GM21528 (cell line): ENCODE results near the gene ADAM22.
"Not testable (repeated sequence)": the region's sequence is repeated elsewhere in the genome, so short reads cannot be mapped to it uniquely, and the experiment has no call there.

ENCODE experiments used
- ATAC-seq: cut with Tn5 transposase; IDR thresholded peaks from one replicate; pipeline ENCODE4 v1.9.1; 2021; ENCODE audit warnings: mild to moderate bottlenecking, moderate library complexity; ENCODE audit not compliant: unreplicated experiment, low FRiP score

ADAM22 gene

GRCh38 chr7:88153378-88153777 lies 219.3 kb downstream of the ADAM22 start:
- ATAC-seq = no peak

DNA sequence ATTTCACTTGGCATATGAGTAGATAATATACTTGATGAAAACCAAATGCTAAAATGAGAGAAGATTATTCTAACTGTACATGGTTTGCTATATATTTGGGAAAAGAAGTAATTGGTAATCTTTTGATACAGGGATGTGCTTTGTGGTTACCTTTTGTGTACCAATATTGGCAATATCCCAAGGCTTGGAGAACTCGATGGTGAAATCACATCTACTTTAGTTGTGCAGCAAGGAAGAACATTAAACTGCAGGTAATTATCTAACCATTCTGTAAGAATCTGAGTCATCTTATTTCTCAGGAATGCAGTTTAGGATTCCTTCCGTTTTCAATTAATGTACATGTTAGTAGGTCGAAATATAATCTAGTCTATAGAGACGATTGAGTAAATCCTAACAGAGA lies 221.7 kb downstream of the ADAM22 start:
- ATAC-seq = no peak

DNA sequence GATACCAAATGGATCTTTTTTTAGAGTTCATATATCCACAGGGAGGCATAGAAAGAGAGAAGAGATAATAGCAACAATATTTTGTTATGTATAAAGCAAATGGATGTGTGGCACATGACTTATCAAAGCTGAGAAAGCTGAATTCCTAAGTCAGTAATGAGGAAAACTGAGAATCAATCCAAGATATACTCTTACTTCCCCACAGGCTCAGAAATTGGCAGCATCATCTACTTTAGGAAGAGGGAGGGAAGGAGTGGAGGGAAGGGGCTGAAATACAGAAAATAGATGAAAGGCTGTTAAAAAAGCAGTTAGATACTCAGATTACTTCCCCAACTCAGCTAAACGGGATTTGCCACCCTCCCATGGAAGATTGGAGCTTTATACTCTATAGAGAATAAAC lies 222.3 kb downstream of the ADAM22 start:
- ATAC-seq = no peak

GRCh38 chr7:88159741-88160140 lies 225.7 kb downstream of the ADAM22 start:
- not testable (repeated sequence) for ATAC-seq

GRCh38 chr7:88165697-88166096 lies 231.6 kb downstream of the ADAM22 start:
- ATAC-seq = no peak

- ATAC-seq = no peak
Observed at GRCh38 chr7:88167223-88167622, 233.2 kb downstream of the ADAM22 start.

- ATAC-seq = no peak
Observed at GRCh38 chr7:88167721-88168120, 233.7 kb downstream of the ADAM22 start.

DNA sequence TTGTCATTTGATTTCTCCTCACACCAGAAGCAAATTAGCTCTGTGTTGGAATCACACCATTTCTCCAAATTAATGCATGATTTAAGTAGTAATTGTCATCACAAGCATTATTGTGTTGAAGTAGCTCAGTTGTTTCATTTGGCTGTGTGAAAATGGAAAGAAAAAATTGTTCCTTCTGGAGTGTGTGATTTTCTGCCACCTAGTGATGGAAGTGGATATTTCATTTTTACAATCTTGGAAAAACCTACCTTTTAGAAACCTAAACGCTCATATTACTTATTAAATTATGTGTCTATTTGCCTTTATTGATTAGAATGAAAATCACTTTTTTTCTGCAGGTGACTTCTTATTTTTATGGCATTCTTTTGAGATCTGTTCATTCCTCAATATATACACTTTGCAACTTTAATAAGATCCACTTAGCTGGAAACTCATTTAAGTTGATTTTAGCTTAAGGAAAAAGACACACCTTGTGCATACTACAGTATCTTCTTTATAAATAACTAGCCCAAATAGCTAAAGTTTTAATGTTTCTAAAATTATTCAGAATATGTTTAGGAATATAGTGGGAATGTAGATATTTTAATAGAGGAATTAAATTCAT lies 235.8 kb downstream of the ADAM22 start:
- ATAC-seq = no peak

- ATAC-seq = no peak
Observed at GRCh38 chr7:88172842-88173241, 238.8 kb downstream of the ADAM22 start.

DNA sequence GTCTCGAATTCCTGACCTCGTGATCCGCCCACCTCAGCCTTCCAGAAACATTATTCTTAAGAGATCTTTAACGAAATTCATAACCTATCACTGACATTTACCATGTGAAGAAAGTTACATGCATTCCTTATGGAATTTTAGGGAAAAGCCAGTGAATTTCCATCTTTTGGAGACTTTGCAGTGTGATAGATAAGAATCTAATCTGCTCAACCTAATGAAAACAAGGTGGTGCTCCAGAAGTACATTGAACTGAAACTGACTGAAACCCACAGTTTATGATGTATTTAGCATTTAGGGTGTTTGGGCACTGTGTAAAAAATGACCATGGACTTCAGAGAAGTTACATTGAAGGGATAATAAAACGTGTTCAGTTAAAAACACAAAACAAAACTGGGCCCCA lies 242.1 kb downstream of the ADAM22 start:
- no peak for ATAC-seq

DNA sequence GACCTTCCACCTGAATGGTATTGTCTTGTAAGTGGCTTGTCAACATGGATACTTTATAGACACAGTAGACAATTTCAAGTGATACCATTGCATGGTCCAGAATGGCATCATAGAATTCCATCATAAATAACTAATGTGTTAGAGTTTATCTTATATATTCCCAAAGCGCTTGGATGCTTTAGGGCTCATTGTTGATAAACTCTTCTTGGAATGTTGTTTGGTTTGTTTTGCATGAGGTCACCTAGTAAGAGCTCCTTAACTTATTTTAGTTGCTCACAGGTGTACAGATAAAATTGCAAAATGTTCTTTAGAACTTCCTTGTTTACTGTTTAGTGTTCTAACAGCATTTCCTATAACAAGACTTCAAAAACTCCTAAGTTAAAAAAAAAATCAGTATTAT lies 249.0 kb downstream of the ADAM22 start:
- no peak for ATAC-seq

DNA sequence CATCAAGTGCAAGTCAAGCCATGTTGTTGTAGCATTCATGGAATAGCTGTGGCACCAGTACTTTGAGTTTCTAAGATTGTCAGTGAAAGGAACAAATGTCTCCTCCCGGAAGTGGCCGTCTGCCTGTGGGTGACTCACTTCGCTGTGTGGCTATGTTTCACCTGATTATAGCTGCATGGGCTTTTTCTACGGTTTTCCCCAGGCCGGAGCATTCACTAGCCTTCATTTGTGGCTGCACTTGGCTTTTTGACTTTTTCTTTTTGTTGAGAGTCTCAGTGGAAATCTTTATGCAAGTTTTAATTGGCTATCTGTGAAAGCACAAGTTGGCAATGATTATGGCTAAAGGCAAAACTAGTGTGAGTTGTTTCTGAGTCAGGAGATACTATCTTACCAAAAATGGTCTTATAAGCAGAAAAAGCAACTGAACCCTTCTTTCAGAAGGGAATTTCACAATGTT lies 250.8 kb downstream of the ADAM22 start:
- ATAC-seq = no peak

- no peak for ATAC-seq
Observed at GRCh38 chr7:88185650-88186049, 251.6 kb downstream of the ADAM22 start.

DNA sequence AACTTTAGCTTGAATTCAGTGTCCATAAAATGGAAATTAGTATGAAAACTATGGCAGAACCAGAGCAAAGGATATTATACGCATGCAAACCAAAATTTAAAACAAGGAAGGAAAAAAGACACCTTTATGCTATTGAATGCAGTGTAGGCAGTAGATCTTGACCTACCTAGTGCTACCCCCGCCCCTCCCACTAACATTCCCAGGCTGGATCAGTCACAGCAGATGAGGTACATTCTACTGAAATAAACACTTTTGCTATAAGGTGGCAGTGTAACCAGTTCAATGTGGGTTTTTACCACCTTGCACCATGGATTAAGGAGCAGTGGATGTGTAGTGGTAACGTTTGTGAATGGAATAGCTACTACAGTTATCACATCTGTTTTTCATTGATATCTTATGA lies 257.9 kb downstream of the ADAM22 start:
- no peak for ATAC-seq

DNA sequence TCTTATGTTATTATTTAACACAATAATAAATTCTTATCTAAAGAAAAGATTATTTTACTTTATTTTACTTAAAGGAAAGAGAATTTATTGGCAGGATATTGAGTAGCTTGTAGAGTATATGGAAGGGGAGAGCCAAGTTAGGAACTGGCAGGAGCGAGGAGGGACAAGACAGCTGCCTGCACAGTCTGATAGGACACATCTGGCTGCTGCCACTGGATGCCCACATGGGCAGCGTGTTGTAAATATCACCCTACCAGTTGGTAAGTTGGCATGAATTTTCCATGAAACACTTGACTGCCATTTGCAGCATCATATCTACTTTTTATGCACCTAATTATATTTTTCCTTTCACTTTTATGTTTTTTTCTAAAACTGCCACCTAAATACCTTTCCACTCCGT lies 266.2 kb downstream of the ADAM22 start:
- ATAC-seq = no peak

DNA sequence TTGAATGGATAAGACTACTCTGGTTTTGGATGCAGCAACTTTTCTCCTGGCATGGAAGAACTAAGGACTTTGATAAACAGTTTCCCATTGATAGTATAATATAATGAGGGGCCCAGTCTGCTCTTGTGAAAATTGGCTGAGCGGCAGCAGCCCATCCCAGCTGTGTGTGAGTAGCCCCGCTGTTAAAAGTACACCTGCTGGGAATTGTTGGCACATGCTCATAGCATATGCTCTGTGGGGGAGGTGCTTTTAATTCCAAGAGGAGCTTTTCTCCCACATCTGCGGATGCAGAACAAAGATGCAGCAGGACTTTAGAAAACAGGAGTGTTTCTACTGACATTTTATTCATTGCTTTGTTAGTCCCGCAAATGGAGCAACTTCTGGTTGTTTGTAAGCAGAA lies 266.7 kb downstream of the ADAM22 start:
- ATAC-seq = no peak

DNA sequence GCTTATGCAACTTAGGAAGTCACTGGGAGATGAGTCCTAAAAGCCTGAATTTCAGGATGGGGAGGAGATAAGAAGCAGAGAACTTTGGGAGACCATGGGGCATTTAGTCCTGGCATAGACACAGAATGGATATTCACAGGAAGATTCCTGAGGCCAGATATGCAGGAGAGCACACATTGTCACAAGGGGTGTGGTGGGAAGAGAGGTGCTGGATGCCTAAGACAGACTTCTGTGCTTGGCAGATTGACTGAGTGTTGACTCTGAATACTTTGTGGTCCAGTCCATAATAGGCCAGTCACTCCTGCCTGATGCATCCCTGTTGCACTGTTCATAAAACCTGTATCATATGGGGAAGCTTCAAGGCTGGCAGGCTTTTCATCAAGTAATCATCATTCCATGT lies 267.3 kb downstream of the ADAM22 start:
- ATAC-seq = no peak

DNA sequence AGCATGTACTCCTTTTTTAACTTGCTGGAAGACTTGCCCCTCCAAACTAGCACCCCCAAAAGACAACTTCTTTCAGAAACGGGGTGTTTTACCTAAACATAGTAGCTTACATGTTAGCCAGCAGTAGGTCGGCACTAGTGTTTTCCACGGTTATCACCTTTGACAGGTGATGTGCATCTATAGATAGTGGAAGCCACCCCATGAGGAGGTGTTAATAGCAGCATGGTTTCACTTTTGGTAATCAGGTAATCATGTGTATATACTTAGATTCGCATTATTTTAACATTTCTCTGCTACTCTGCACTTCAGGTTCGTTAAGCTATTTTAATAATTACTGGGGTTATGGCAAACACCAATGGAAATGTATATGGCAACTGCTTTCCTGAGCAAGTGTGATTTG lies 268.2 kb downstream of the ADAM22 start:
- ATAC-seq = no peak

DNA sequence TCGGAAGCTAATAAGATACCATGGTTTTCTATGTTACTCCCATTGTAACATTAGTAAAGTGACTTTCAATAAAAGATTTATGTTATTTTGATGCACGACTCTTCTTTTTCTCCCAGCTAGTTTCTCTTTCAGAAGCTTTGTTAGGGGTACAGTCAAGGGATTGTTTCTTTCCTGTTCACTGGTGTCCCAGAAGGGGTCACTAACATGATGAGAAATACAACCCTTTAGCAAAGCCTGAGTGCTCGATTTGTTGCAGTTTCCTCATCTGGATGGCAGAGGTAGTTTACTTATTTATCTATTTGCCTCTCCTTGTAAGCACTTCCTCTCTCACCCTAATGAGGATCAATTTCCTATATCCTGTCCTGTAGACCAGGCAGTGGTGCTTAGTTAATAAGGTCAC lies 268.7 kb downstream of the ADAM22 start:
- no peak for ATAC-seq

GRCh38 chr7:88203401-88203800 lies 269.4 kb downstream of the ADAM22 start:
- ATAC-seq = no peak

DNA sequence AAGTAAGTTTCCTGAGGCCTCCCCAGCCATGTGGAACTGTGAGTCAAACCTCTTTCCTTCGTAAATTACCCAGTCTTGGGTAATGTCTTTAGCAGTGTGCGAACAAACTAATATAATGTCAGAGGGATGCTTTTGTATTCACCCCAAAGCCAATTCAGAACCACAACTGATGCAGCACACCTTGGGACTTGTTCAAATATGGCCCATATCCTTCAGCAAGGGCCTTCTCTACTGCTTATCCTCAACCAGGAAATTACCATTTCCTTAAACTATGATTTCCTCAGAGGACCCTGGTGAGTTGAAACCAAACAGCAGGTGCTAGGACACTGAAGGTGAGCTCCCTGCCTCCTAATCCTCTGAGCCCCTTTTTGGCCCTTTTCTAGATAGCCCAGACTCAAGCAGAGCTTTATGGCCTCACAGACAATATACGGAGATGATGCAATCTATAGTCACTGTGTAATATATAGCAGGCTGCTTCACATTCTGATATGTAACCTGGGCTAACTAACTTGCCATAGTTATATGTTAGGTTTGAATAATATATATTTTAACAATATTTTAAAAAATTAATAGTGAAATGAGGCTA lies 270.6 kb downstream of the ADAM22 start:
- ATAC-seq = no peak

GRCh38 chr7:88205179-88205578 lies 271.1 kb downstream of the ADAM22 start:
- no peak for ATAC-seq

- no peak for ATAC-seq
Observed at GRCh38 chr7:88206254-88206653, 272.2 kb downstream of the ADAM22 start.
